ENCODE data around the gene OCEL1.
"Not testable (repeated sequence)": the region's sequence is repeated elsewhere in the genome, so short reads cannot be mapped to it uniquely, and the experiment has no call there.

OCEL1 gene

GRCh38 chr19:17226002-17226933, at the start of gene OCEL1:
Gene OCEL1, plus strand, starts transcription at chr19:17226226. Its CDS starts 22 bp downstream, at chr19:17226248.
- DNase-seq = peak; percentile 83

DNA sequence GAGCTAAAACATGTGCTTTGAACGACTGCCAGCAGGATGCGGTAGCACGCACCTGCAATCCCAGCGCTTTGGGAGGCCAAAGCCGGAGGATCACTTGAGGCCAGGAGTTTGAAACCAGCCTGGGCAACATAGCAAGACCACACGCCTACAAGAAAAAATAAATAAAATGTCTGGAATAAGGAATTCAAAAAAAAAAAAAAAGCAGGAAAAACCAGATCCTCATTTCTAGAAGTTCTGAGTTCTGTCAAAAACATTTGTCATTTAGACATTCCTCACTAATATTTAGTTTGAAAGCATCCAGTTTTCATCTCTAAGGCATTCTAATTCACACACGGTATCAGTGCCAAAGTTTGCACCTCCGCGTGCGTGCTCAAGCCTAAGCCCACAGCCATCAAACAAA, 47.7 kb upstream of the OCEL1 start:
- no peak for DNase-seq

DNA sequence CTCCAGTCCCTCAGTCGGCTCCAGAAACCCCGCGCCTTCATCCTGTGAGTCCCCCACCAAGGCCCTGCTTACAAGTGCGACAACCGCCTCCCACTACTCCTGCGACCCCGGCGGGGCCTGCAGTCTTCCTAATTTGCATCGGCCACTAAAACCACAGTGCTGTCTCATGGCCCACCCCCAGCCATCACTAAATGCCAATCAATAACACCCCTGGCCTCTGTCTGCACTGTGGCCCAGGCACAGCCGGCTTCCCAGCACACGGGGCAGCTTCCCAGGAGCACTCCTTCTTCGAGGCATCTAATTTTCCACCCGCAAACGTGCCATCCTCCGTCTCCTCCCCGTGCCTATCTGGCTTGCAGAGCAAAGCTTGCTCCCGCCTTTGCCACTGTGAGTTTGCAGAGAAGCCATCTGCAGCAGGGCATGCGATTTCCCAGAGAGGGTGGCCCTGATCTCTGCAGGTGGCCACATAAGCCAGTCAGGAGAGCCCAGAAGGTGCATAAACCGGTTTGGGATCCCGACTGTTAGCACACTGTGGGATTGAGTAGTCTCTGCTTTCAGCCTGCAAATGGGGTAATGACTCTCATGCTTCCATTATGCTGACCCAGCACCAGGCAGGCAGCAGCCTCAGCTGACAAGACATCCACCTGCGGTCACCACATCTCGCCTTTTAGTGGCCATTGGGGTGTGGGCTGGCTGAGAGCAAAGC, 44.9 kb upstream of the OCEL1 start:
- no peak for DNase-seq

GRCh38 chr19:17183271-17183761, 42.7 kb upstream of the OCEL1 start:
- no peak for DNase-seq

- no peak for DNase-seq
These were observed 42.1 kb upstream of the OCEL1 start for GRCh38 chr19:17183858-17184321.

DNA sequence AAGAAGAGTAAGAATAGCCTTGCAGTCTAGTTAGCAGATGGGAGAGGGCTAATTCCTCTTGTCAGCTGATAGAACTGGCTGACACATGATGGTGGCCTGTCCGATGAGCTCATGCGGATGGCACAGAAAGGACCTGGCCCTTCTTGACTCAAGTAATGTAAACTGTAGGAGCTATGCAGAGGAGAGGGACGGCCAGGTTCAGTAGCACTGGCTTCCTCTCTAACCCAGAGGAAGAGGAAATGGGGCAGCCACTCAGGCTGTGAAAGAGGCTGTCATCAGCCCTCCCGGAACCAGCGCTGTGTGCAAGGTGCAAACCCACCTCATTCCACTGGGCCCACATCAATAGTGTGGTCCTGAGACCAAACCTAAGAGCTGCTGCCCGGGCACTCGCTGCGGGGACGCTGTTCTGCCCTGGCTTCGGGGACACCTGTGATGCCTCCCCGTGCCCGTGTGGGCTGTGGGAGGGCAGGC, 41.6 kb upstream of the OCEL1 start:
- no peak for DNase-seq

DNA sequence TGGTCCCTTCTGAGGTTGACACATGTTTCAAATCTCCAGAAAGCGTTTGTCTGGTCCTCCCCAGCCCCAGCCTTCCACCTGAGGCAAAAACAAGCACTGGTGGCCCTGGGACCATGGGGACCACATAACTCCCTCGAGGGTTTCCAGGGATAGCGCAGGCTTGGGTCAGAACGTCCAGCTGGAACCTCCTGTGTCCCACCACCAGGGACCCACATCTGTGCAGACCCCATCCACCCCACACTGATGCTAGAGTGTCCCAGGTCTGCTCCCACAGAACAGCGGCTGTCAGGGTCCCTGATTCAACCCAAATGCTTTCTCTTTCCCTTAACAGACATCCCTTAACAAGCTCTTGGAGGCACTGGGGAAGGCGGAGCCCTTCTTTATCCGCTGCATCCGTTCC, 40.4 kb upstream of the OCEL1 start:
- DNase-seq = no peak

DNA sequence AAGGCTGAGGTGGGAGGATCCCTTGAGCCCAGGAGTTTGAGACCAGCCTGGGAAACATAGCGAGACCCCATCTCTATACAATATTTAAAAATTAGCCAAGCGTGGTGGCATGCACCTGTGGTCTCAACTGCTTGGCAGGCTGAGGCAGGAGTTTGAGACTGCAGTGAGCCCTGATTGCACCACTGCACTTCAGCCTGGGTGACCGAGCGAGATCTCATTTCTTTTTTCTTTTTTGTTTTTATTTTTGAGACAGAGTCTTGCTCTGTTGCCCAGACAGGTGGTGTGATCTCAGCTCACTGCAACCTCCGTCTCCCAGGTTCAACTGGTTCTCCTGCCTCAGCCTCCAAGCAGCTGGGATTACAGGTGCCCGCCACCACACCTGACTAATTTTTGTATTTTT, 34.3 kb upstream of the OCEL1 start:
- not testable (repeated sequence) for DNase-seq

- DNase-seq = no peak
These were observed 33.3 kb upstream of the OCEL1 start for GRCh38 chr19:17192751-17193150.

- no peak for DNase-seq
These were observed 31.4 kb upstream of the OCEL1 start for GRCh38 chr19:17194608-17195007.

DNA sequence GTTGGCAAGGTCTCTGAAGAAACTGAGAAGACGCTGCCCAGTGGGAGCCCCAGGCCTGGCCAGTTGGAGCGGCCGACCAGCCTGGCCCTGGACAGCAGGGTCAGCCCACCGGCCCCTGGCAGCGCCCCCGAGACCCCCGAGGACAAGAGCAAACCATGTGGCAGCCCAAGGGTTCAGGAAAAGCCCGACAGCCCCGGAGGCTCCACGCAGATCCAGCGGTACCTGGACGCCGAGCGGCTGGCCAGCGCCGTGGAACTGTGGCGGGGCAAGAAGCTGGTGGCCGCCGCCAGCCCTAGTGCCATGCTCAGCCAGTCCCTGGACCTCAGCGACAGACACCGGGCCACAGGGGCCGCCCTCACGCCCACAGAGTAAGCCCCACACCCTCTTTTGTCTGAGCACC, 30.9 kb upstream of the OCEL1 start:
- no peak for DNase-seq

DNA sequence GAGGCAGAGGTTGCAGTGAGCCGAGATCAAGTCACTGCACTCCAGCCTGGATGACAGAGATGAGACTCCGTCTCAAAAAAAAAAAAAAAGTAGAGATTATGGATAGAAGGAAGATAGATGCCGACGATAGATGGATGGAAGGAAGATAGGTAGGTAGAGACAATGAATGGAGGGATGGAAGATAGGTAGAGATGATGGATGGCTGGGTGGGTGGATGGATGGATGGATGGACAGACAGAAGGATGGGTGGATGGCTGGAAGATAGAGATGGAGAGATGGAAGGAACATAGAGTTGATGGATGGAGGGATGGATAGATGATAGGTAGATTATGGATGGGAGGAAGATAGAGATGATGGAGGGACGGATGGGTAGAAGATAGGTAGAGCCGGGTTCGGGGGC, 29.4 kb upstream of the OCEL1 start:
- DNase-seq = no peak

- DNase-seq = no peak
These were observed 28.4 kb upstream of the OCEL1 start for GRCh38 chr19:17197666-17198065.

GRCh38 chr19:17200408-17201079, 25.5 kb upstream of the OCEL1 start:
- DNase-seq = no peak

- DNase-seq = no peak
These were observed 23.8 kb upstream of the OCEL1 start for GRCh38 chr19:17202249-17202648.

GRCh38 chr19:17202713-17203112, 23.3 kb upstream of the OCEL1 start:
- DNase-seq = no peak

DNA sequence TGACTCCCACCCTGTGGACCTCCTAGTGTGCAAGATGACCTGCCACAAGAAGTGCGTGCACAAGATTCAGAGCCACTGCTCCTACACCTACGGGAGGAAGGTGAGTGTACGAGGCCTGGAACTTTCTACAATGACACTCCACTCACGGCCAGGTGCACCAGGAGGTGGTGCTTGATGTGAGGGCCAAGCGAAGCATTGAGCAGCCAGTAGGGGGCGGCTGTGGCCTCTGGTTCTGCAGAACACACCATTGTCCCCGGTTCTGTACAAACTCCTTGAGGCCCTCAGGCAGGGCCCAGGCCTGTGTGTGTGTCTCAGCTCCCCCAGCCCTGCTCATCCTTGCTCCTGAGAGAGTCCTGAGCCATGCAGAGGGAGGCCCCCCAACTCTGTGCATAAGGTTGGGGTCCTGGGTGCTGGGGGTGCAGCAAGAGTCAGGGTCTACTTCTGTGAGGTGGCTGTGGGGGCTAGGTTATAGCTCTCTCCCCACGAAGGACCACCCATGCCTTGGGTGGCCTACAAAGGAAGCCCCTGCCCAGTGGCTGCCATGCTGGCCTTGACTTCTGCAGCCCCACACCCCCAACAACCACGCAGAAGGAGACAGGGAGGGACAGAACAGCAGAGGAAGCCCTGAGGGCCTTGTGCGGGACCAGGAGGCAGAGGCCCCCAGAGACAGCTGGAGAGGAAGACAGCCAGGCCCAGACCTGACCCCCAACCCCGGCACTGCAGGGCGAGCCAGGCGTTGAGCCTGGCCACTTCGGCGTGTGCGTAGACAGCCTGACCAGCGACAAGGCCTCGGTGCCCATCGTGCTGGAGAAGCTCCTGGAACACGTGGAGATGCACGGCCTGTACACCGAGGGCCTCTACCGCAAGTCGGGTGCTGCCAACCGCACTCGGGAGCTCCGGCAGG, 20.5 kb upstream of the OCEL1 start:
- no peak for DNase-seq

DNA sequence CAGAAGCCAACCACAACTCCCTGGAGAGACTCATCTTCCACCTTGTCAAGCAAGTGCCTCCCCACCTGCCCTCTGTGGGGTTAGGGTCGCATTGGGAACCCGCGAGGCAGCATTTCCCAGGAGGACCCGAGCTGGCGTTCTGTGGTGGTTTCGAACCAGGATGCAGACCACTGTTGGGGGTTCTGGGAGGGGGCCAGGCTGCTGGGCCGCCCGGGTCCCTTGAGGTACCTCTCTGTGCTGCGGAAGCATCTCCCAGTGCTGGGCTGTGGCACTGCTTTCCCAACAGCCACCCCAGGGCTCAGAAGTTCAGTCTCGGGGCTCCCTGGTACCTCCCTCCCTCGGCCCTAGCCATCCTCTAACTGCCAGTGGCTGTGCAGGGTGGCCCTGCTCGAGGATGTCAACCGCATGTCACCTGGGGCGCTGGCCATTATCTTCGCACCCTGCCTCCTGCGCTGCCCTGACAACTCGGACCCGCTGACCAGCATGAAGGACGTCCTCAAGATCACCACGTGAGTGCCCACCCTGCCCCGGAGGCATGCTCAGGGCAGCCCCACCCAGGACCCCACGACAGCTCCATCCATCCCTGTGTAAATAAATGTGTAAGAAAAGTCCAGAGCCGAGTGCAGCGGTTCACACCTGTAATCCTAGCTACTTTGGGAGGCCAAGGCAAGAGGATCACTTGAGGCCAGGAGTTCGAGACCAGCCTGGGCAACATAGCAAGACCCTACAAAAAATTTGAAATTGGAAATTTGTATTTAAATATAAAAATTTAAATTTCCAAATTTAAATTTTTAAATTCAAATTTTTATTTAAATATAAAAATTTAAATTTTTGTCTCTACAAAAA, 19.1 kb upstream of the OCEL1 start:
- DNase-seq = no peak

DNA sequence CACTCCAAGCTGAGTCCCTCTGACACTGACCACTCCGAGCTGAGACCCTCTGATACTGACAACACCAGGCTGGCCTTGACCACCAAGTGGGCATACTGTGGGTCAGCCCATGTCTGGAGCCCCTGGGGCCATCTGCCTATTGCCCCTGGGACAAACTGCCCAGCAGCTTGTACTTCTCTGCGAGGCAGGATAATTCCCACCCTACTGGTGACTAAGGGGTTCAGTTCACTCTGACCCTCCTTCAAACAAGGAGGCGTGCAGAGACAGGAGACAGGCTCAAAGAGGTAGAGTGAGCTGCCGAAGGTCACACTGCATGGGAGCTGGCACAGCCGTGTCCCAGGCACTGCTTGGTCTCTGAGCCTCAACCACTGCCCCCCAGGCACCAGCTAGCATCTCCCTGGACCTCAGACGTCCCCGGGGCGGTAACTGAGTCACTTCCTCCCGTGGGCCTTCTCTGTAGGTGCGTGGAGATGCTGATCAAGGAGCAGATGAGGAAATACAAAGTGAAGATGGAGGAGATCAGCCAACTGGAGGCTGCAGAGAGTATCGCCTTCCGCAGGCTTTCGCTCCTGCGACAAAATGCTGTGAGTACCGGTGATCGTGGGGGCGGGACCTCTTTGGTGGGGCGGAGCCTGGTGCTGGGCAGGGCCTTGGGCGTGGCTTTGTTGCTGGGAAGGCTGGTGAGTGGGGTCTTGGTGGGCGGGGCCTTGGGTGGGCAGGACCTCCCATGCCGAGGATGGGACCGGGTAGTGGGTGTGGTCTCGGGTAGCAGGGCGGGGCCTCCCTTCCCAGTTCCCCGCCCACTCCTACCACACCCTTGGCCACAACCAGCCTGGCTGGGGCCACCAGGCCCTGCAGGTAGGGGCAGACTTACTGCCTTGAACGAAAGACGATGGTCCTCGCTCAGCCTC, 16.6 kb upstream of the OCEL1 start:
- no peak for DNase-seq

DNA sequence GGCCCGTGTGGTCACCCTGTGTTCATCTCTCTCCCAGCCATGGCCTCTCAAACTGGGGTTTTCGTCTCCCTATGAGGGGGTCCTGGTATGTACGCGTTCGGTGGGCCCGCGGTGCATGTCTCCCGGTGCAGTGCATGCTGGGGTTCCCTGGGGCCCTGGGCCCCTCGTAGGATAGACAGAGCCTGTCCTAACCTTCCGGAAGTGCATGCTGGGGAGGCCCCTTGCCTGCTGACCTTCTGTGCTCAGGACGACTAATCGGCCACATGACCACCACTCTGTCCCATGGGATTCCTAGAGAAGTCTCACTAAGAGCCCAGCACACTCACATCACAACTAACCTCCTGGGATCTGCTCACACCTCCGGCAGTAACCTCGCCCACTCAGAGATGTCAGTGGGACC, 15.7 kb upstream of the OCEL1 start:
- no peak for DNase-seq
